ENCODE measurements around the gene TSPAN5.

Gene TSPAN5

GRCh38 chr4:98615991-98616390 lies 42.4 kb downstream of the TSPAN5 start:
- H3K27ac ChIP-seq: no peak overlapping the region
- no peak for TF ChIP-seq CTCF (conservative IDR thresholded peaks at IDR 0.05)

GRCh38 chr4:98614662-98615061 lies 43.7 kb downstream of the TSPAN5 start:
- TF ChIP-seq CTCF (conservative IDR thresholded peaks at IDR 0.05): no peak
- H3K27ac ChIP-seq: no peak overlapping the region

GRCh38 chr4:98614094-98614493 lies 44.3 kb downstream of the TSPAN5 start:
- no peak for TF ChIP-seq CTCF (conservative IDR thresholded peaks at IDR 0.05)
- H3K27ac ChIP-seq: no peak overlapping the region

GRCh38 chr4:98613453-98614075 lies 44.8 kb downstream of the TSPAN5 start:
- no peak for TF ChIP-seq CTCF (conservative IDR thresholded peaks at IDR 0.05)
- H3K27ac ChIP-seq: no peak overlapping the region

- H3K27ac ChIP-seq: no peak overlapping the region
- no peak for TF ChIP-seq CTCF (conservative IDR thresholded peaks at IDR 0.05)
Observed at GRCh38 chr4:98612318-98613250, 45.8 kb downstream of the TSPAN5 start.

- 0 out of 2 replicates have a peak overlapping the region, but pooled peaks have one; percentile 5 for H3K27ac ChIP-seq
- no peak for TF ChIP-seq CTCF (conservative IDR thresholded peaks at IDR 0.05)
Observed at GRCh38 chr4:98611677-98612317, 46.6 kb downstream of the TSPAN5 start.

All from VCaP (cell line).